Left lung (tissue), 10 donors: ENCODE measurements around the gene SERTAD2. TPM values are rescaled to one million over a fixed set of nuclear protein-coding genes. Genes with fewer than 3 reads are reported as not detected.

Source experiments
- ATAC-seq: fragments of 200-7000 bp; cut with Tn5 transposase; one replicate; pipeline ENCODE4 v1.9.1; 2020; ENCODE audit warnings: moderate library complexity
- DNase-seq, 4 donors: peaks; one replicate each; pipeline ENCODE4 v3.0.0-alpha.2; 2013 to 2020
- H3K27ac ChIP-seq, 2 donors: fragments of 200-600 bp; sonication (generic) in 1 of 2; one replicate each; pipeline versions ENCODE4 v1.5.0 to v1.8.0; 2020 to 2021
- H3K27me3 ChIP-seq, 2 donors: fragments of 200-600 bp; sonication (generic) in 1 of 2; one replicate each; pipeline versions ENCODE4 v1.5.0 to v1.8.0; 2020 to 2021
- H3K36me3 ChIP-seq, 2 donors: fragments of 200-600 bp; sonication (generic) in 1 of 2; one replicate each; pipeline versions ENCODE4 v1.5.0 to v1.8.0; 2020 to 2021
- H3K4me1 ChIP-seq, 2 donors: fragments of 200-600 bp; one replicate each; pipeline ENCODE4 v1.8.0; 2021
- H3K4me3 ChIP-seq, 2 donors: fragments of 200-600 bp; sonication (generic) in 1 of 2; one replicate each; pipeline versions ENCODE4 v1.5.0 to v1.8.0; 2020 to 2021; ENCODE audit warnings: mild to moderate bottlenecking in 1 of 2
- H3K9me3 ChIP-seq, 2 donors: fragments of 200-600 bp; sonication (generic) in 1 of 2; one replicate each; pipeline versions ENCODE4 v1.5.0 to v1.8.0; 2020 to 2021
- intact Hi-C, 2 donors: fragments of 100-400 bp; cut with DNase I; formaldehyde crosslinking; loops; one replicate each; pipeline versions ENCODE4 v1.11.2 to v1.14.2; 2022
- polyA plus RNA-seq, 6 donors: library from polyadenylated mRNA; unstranded; fragments of 120-200 nt; gene quantifications; one replicate each; pipeline ENCODE4 v1.2.1, GENCODE V29; 2013; ENCODE audit not compliant: insufficient read length in 6 of 6
- total RNA-seq, 2 donors: library from RNA; stranded (reverse); fragmentation: NEBNext Ultra II Directional; extraction: Animal tissue kit (Norgen Biotek cat#: 25700); gene quantifications; one replicate each; pipeline ENCODE4 v1.2.1, GENCODE V29; 2021
- TF ChIP-seq, protein P1 (sequence below), 2 donors: fragments of 200-600 bp; sonication (generic) in 1 of 2; IDR thresholded peaks; one replicate each; pipeline versions ENCODE4 v1.5.0 to v1.8.0; 2021; ENCODE audit warnings: antibody characterized with exemption in 2 of 2
- donor health status: DM: no; HTN: yes; CAD: no.
- donor health status: DM: no; HTN: no; CAD: no.

The SERTAD2 gene
- total and polyA plus RNA-seq, 8 donors, result 17.9 to 28.0 (median 26.4) TPM

DNA sequence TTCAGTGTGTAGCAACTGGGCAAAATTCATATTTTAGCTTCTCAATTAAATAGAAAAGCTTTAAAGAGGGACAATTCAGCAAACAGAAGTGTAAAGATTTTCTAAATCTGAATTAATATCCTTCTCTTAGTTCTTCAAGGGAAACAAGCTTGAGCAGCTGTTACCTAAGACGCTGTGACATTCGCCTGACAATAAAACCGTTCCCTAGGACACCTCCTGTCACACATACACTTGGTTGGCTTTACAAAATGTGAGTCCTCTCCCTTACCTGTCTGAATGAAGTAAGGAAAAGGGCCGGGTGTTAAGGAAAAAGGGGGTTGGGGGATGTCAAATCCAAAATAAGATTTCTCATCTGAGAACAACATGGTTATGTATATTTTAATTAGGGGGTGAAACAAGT is 2.1 kb downstream of the SERTAD2 start:
- DNase-seq (no peak), ATAC-seq (no peak)
- intact Hi-C loops, result loop anchor here in 1 of 2 donors (5.0 kb wide), 1 partner anchor 101 kb away; no protein-coding TSS in a partner anchor
- Histone ChIP-seq H3K4me3 (no peak overlapping the region), H3K4me1 (peaks cover 14 to 73% of the 10 kb centered on the region in 2 donors), H3K27me3 (no peaks in the 10 kb centered on the region), H3K36me3 (no peaks in the 10 kb centered on the region), H3K9me3 (no peaks in the 10 kb centered on the region), H3K27ac (peak overlapping the region in 1 of 2 donors; percentile 99)
- TF ChIP-seq, protein P1, sequence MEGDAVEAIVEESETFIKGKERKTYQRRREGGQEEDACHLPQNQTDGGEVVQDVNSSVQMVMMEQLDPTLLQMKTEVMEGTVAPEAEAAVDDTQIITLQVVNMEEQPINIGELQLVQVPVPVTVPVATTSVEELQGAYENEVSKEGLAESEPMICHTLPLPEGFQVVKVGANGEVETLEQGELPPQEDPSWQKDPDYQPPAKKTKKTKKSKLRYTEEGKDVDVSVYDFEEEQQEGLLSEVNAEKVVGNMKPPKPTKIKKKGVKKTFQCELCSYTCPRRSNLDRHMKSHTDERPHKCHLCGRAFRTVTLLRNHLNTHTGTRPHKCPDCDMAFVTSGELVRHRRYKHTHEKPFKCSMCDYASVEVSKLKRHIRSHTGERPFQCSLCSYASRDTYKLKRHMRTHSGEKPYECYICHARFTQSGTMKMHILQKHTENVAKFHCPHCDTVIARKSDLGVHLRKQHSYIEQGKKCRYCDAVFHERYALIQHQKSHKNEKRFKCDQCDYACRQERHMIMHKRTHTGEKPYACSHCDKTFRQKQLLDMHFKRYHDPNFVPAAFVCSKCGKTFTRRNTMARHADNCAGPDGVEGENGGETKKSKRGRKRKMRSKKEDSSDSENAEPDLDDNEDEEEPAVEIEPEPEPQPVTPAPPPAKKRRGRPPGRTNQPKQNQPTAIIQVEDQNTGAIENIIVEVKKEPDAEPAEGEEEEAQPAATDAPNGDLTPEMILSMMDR (IDR thresholded peaks at IDR 0.05), result no peak

DNA sequence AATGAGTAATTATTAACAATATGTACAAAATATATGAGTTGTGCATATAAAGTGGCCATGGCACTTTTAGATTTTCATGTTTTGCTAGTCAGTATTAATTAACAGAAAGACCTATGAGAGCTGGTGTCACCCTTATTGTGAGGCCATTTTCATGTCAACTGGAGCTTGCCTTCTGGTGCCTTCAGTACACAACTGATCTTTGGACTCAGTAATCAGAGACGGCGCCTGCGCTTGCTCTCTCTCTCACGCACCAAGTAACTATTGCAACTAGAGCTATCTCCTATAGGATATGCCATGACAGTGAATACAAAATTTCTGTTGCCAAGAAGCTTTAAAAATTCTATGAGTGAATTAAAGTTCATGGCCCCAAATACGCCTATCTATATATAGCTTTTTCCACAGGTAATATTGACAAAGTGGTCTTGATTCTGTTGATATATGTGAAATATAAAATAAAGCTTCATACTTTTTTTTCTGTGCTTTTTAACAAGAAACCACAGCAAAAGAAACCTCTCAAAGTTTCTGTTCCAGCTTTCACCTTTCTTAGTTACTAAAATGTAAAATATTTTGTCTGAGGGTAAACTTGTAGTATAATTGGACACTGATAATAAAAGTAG is 2.9 kb downstream of the SERTAD2 start:
- Histone ChIP-seq H3K9me3 (no peaks in the 10 kb centered on the region), H3K36me3 (no peaks in the 10 kb centered on the region), H3K4me1 (peaks cover 22 to 77% of the 10 kb centered on the region in 2 donors), H3K27me3 (no peaks in the 10 kb centered on the region), H3K4me3 (no peak overlapping the region), H3K27ac (no peak overlapping the region)
- ATAC-seq (no peak), DNase-seq (no peak)
- intact Hi-C loops, result loop anchor here in 1 of 2 donors (5.0 kb wide), 1 partner anchor 101 kb away; no protein-coding TSS in a partner anchor
- TF ChIP-seq, protein P1 (IDR thresholded peaks at IDR 0.05), result no peak

DNA sequence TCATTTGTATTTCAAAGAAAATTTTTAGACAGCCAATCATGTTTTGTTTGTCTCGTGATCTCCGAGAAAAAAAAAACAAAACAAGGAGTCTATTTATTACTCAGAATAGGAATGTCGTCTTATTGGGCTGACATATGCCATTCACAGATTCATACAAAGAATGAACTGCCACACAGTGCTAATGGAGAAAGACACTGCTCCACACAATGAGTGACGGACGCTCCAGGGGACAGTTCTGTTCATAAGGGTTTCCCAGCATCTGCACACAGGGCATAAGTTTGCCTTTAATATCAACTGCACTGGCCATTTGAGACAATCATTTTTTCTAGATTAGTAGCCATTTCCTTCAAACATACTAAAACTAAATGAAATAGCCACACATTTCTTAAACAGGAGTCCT is 3.4 kb downstream of the SERTAD2 start:
- Histone ChIP-seq H3K4me1 (peaks cover 25 to 77% of the 10 kb centered on the region in 2 donors), H3K9me3 (no peaks in the 10 kb centered on the region), H3K27me3 (no peaks in the 10 kb centered on the region), H3K4me3 (no peak overlapping the region), H3K27ac (no peak overlapping the region), H3K36me3 (no peaks in the 10 kb centered on the region)
- intact Hi-C loops, result loop anchor here in 1 of 2 donors (5.0 kb wide), 1 partner anchor 102 kb away; no protein-coding TSS in a partner anchor
- DNase-seq (no peak), ATAC-seq (no peak)
- TF ChIP-seq, protein P1 (IDR thresholded peaks at IDR 0.05), result no peak

DNA sequence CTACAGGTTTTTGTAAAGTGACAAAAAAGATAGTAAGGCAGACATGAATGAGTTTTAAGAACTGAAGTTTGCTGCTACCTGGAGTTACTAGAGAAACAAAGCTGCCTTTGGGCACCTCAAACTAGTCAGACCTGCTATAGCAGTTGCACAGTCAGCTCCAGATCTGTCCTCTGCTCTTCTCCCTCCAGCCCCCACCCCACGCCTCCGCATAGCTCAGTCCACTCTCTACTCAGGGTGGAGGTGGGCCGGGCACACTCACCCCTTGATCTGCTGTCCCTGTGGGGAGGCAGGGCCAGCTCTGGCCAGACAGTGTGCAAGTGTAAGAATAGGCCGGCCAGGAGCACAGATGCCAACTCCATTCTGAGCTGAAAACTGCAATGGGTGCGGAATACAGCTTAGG is 4.1 kb downstream of the SERTAD2 start:
- intact Hi-C loops, result loop anchor here in 1 of 2 donors (5.0 kb wide), 1 partner anchor 103 kb away; no protein-coding TSS in a partner anchor
- Histone ChIP-seq H3K36me3 (no peaks in the 10 kb centered on the region), H3K4me3 (no peak overlapping the region), H3K27me3 (no peaks in the 10 kb centered on the region), H3K4me1 (peaks cover 23 to 77% of the 10 kb centered on the region in 2 donors), H3K9me3 (no peaks in the 10 kb centered on the region), H3K27ac (peak overlapping the region in 1 of 2 donors; percentile 13)
- peak; percentile 10 for ATAC-seq
- TF ChIP-seq, protein P1 (IDR thresholded peaks at IDR 0.05), result no peak
- peak in 3 of 4 donors; percentile 59 to 81 (median 69) for DNase-seq

DNA sequence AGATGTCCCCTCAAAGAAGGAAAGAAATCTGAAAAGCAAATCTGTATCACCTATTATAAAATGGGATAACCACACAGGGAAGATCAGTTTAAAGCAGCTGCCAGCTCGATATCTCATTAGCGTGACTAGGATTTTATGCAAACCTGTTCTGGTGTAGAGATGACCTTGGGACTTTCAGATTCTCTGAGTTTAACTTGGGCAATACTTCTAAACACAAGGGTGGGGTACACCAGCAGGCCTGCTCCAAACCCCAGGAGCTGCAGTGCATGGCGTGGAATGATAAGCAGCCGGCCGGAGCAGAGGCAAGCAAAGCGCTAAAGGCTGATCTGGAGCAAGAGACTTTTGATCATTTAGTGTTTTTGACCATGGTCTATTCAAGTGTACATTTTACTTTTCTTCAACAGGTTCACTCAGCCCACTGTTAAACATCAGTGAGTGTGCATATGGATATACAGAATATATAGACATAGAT is 4.7 kb downstream of the SERTAD2 start:
- Histone ChIP-seq H3K4me1 (peaks cover 25 to 80% of the 10 kb centered on the region in 2 donors), H3K27ac (peak overlapping the region in 1 of 2 donors; percentile 13), H3K4me3 (no peak overlapping the region), H3K27me3 (no peaks in the 10 kb centered on the region), H3K9me3 (no peaks in the 10 kb centered on the region), H3K36me3 (no peaks in the 10 kb centered on the region)
- TF ChIP-seq, protein P1 (IDR thresholded peaks at IDR 0.05), result no peak
- DNase-seq (no peak), ATAC-seq (no peak)
- intact Hi-C loops, result no loop called here
